ENCODE results near the gene TNIK.

TNIK gene

GRCh38 chr3:171169443-171169842, 290.8 kb downstream of the TNIK start:
- no peak for DNase-seq (ENCODE audit: low spot score)
- no peak for TF ChIP-seq CTCF (IDR thresholded peaks at IDR 0.05; ENCODE audit: extremely low read depth, insufficient read depth, missing control alignments)
- in situ Hi-C loops (cut with MboI; ENCODE audit: low pct_unique_long_range_greater_than_20kb, low sequenced_read_pairs, unreplicated experiment), result no loop called here

- TF ChIP-seq CTCF (IDR thresholded peaks at IDR 0.05; ENCODE audit: extremely low read depth, insufficient read depth, missing control alignments), result no peak
- in situ Hi-C loops (cut with MboI; ENCODE audit: low pct_unique_long_range_greater_than_20kb, low sequenced_read_pairs, unreplicated experiment), result no loop called here
- no peak for DNase-seq (ENCODE audit: low spot score)
Observed at GRCh38 chr3:171168551-171168950, 291.7 kb downstream of the TNIK start.

- DNase-seq (ENCODE audit: low spot score), result no peak
- TF ChIP-seq CTCF (IDR thresholded peaks at IDR 0.05; ENCODE audit: extremely low read depth, insufficient read depth, missing control alignments), result no peak
- in situ Hi-C loops (cut with MboI; ENCODE audit: low pct_unique_long_range_greater_than_20kb, low sequenced_read_pairs, unreplicated experiment), result no loop called here
Observed at GRCh38 chr3:171168086-171168485, 292.1 kb downstream of the TNIK start.

GRCh38 chr3:171165983-171166382, 294.2 kb downstream of the TNIK start:
- TF ChIP-seq CTCF (IDR thresholded peaks at IDR 0.05; ENCODE audit: extremely low read depth, insufficient read depth, missing control alignments), result no peak
- in situ Hi-C loops (cut with MboI; ENCODE audit: low pct_unique_long_range_greater_than_20kb, low sequenced_read_pairs, unreplicated experiment), result no loop called here
- no peak for DNase-seq (ENCODE audit: low spot score)

GRCh38 chr3:171165499-171165921, 294.7 kb downstream of the TNIK start:
- no peak for TF ChIP-seq CTCF (IDR thresholded peaks at IDR 0.05; ENCODE audit: extremely low read depth, insufficient read depth, missing control alignments)
- DNase-seq (ENCODE audit: low spot score), result peak; percentile 15
- in situ Hi-C loops (cut with MboI; ENCODE audit: low pct_unique_long_range_greater_than_20kb, low sequenced_read_pairs, unreplicated experiment), result no loop called here

- TF ChIP-seq CTCF (IDR thresholded peaks at IDR 0.05; ENCODE audit: extremely low read depth, insufficient read depth, missing control alignments), result no peak
- in situ Hi-C loops (cut with MboI; ENCODE audit: low pct_unique_long_range_greater_than_20kb, low sequenced_read_pairs, unreplicated experiment), result no loop called here
- no peak for DNase-seq (ENCODE audit: low spot score)
Observed at GRCh38 chr3:171164067-171164465, 296.1 kb downstream of the TNIK start.
